ENCODE results near the gene TIGD3. TPM values are rescaled to one million over a fixed set of nuclear protein-coding genes. Genes with fewer than 3 reads are reported as not detected.
"Not testable (repeated sequence)": the region's sequence is repeated elsewhere in the genome, so short reads cannot be mapped to it uniquely, and the experiment has no call there.

The TIGD3 gene
- total RNA-seq, 1 donor from 2014 or later: 4.5 TPM

- no peak for DNase-seq
These were observed 27.5 kb upstream of the TIGD3 start for GRCh38 chr11:65327021-65327420.

DNA sequence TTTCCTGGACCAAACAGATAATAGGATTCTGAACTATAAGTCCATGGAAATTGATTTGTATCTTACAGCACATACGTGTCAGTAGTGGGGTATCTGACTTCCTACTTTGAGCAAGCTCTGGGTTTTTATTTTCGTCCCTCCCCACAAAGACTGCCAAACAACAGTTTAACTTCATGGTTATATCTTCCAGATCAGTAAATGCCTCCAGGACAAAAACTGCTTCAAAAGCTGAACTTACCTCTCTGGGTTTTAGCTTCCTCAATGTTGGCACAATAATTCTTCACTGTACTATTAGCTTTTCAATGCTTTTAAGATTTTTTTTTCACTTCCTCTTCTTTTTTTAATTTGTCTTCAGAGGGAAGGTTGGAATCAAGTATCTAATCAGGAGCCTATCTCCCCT, 25.1 kb upstream of the TIGD3 start:
- no peak for DNase-seq

DNA sequence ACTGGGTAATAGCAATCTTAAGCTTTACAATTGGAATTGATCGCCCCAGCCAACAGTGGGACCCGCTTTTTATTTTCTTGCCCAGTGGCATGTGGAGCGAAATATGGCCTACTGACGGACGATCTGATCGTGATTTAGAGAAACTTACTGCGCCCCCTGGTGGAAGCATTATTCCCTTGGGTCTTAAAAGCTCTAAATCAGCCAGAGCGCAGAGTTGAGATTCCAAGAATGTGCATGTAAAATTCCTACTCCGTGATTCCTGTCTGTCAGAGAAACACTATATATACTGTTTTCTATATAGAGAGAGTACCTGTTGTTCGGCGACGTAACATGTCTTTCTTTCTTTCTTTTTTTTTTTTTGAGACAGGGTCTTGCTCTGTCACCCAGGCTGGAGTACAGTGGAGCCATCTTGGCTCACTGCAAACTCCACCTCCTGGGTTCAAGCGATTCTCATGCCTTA, 24.6 kb upstream of the TIGD3 start:
- DNase-seq: peak; percentile 60

- DNase-seq: no peak
These were observed 24.0 kb upstream of the TIGD3 start for GRCh38 chr11:65330544-65330943.

- not testable (repeated sequence) for DNase-seq
These were observed 22.0 kb upstream of the TIGD3 start for GRCh38 chr11:65332591-65332990.

GRCh38 chr11:65334696-65335295, 19.8 kb upstream of the TIGD3 start:
- no peak for DNase-seq

GRCh38 chr11:65338676-65339075, 15.9 kb upstream of the TIGD3 start:
- no peak for DNase-seq

GRCh38 chr11:65340226-65340625, 14.3 kb upstream of the TIGD3 start:
- DNase-seq: no peak

DNA sequence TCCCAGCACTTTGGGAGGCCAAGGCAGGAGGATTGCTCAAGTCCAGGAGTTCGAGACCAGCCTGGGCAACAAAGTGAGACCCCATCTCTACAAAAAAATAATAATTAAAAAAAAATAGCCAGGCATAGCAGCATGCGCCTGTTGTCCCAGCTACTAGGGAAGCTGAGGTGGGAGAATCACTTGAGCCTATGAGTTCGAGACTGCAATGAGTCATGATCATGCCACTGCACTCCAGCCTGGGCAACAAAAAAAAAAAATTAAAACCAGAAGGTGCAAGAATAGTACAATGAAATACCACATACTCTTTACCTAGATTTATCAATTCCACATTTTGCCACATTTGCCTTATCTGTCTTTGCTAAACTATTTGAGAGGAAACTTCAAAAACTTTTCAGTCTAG, 12.7 kb upstream of the TIGD3 start:
- DNase-seq: no peak

DNA sequence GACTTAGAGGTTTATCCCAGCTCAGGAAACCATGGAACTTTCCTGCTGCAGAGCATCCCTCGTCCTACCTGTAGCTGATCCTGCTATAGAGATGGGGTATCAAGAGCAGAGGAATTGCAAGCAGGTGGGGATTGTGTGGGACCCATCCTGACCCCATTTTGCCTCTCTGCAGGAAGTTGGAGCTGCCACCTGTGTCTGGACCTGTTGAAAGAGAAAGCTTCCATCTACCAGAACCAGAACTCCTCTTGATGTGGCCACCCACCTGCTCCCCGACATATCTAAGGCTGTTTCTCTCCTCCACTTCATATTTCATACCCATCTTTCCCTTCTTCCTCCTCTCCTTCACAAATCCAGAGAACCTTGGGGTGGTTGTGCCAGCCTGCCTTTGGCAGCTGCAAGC, 3.0 kb upstream of the TIGD3 start:
- no peak for DNase-seq

DNA sequence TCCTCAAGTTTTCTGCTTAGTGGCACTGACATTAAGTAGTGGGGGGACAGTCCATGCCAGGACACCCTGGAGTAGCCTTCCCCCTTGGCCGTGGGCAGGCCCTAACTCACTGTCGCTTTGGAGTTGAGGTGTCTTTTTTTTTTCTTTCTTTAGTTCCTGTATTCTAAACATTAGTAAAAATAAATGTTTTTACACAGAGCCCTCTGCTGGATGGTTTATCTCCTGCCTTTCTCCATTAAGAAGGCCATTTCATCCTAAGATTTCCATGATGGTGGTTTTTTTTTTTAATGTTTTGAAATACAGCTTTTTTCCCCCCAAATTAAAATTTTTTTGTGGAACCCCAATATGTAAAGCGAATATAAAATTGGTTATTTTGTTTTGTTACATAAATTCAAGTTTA, 1.8 kb upstream of the TIGD3 start:
- no peak for DNase-seq

GRCh38 chr11:65353376-65353775, 1.2 kb upstream of the TIGD3 start:
- no peak for DNase-seq

GRCh38 chr11:65353900-65354264, 669 bp upstream of the TIGD3 start:
- DNase-seq: peak; percentile 44

DNA sequence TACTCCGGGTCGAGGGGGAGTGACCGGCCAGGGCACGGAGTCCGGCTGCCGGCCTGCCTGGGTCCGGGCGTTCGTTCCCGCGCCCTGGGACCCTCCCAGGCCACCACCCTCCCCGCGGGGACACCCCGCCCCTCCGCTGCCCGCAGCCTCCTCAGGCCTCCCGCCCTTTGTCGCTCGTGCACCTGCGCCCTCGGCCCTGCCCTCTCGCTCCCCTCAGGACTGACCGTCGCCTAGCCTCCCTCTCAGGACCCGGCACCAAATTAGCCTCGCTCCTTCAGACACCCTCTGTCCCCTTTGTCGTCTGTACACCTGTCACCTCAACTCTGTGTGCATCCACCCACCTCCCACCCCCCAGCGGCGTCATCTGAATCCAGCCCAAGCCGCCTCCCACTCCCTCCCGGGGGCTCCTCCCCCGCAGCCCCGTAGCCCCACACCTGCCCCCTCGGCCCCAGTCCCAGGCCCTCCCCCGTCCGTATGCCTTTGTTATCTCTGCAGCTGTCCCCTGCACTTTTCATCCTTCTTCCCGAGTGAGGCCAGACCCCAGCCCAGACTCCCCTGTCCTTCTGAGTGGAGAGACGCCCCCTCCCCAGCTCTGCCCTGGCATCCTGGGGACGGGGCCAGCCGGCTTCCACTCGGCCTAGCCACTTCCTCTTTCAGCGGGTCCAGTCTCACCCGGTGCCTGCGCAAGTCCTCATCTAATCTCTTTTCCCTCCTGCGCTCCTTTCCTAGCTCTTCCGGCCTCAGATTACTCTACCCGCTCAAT, 643 bp downstream of the TIGD3 start:
- no peak for DNase-seq

- DNase-seq: peak; percentile 42
These were observed 1.3 kb downstream of the TIGD3 start for GRCh38 chr11:65355776-65356393.

DNA sequence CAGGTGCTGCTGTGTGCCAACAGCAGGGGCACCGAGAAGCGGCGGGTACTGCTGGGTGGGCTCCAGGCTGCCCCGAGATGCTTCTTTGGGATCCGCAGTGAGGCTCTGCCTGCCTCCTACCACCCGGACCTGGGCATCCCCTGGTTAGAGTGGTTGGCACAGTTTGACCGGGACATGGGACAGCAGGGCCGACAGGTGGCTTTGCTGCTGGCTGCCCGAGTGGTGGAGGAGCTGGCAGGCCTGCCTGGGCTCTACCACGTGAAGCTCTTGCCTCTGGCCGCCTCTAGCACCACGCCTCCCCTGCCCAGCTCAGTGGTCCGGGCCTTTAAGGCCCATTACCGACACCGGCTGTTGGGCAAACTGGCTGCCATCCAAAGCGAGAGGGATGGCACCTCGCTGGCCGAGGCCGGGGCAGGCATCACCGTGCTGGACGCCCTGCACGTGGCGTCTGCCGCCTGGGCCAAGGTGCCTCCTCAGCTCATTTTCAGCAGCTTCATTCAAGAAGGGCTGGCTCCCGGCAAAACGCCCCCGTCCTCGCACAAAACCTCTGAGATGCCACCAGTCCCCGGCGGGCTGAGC, 1.9 kb downstream of the TIGD3 start:
- no peak for DNase-seq

- no peak for DNase-seq
These were observed 3.4 kb downstream of the TIGD3 start for GRCh38 chr11:65357856-65358356.

DNA sequence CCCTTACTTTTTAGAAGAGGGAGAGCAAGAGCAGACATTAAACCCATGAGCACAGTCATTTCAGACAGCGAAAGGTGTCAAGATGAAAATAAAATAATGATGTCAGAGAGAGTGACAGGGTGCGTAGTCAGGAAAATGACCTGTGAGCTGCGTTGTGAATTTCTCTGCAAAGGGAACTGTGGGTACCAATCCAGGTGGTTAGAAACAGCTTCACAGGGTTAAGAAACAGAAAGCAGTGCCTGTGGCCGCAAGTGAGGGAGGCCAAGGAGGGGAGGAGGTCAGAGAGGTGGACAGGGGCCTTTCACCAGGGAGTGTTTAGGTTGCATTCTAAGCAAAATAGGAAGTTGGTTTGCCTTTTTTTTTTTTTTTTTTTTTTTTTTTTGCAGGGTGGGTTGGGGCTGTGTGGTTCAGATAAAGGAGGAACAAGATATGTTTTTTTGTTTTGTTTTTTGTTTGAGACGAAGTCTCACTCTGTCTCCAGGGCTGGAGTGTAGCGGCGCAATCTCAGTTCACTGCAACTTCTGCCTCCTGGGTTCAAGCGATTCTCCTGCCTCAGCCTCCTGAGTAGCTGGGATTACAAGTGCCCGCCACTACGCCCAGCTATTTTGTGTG, 7.9 kb downstream of the TIGD3 start:
- DNase-seq: no peak

DNA sequence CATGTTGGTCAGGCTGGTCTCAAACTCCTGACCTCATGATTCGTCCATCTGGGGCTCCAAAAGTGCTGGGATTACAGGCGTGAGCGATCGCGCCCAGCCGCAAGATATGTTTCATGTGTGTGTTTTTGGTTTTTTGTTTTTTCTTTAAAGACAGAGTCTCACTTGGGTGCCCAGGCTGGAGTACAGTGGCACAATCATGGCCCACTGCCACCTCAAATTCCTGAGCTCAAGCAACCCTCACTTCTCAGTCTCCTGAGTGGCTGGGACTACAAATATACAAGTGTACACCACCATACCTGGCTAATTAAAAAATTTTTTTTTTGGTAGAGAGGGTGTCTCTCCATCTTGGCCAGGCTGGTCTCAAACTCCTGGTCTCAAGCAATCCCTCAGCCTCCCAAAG, 8.4 kb downstream of the TIGD3 start:
- no peak for DNase-seq

GRCh38 chr11:65363770-65364169, 9.2 kb downstream of the TIGD3 start:
- no peak for DNase-seq

DNA sequence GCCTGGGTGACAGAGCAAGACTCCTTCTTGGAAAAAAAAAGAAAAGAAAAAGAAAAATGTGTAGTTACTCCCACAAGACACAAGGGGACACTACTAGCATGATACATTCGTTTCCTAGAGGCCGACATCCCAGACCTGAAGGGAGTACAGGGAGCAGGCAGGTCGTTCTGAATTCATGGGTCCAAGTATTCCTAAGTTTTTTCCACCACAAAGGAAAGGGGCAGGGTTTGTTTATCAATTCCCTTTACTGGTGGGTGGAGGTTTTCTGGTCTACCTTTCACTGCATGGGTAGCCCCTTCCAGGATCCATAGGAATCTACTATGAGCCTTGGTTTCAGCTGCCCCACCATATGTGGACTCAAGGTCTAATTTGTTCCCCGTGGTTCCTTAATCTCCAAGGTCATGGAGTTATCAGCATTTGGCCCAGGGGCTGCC, 11.8 kb downstream of the TIGD3 start:
- DNase-seq: no peak

GRCh38 chr11:65370659-65371049, 16.1 kb downstream of the TIGD3 start:
- DNase-seq: no peak

Measured in occipital lobe (tissue), 2 donors.